Measurements from ENCODE around the gene BORCS6. TPM values are rescaled to one million over a fixed set of nuclear protein-coding genes. Genes with fewer than 3 reads are reported as not detected.

Gene BORCS6
- total RNA-seq, 1 experiment from 2014 or later: 6.4 TPM

GRCh38 chr17:8204761-8205555 is 15.0 kb upstream of the BORCS6 start:
- Histone ChIP-seq H3K9me3 (ENCODE audit: control insufficient read depth in 1 of 2, insufficient read depth in 1 of 2, low read depth in 1 of 2, low read length in 2 of 2) (no peaks in the 10 kb centered on the region), H3K79me2 (ENCODE audit: insufficient read depth, low read length) (peaks cover 43% of the 10 kb centered on the region), H2AFZ (ENCODE audit: low read depth, low read length, poor library complexity, severe bottlenecking) (no peak overlapping the region), H3K36me3 (ENCODE audit: control insufficient read depth in 1 of 2, insufficient read depth in 2 of 2, low read length in 2 of 2) (peaks cover 21 to 44% of the 10 kb centered on the region in 2 experiments), H3K27ac (ENCODE audit: low read depth, low read length) (peak overlapping the region; percentile 13; the same call in 1 of the 2 replicates), H3K27me3 (ENCODE audit: insufficient read depth, low read length) (no peaks in the 10 kb centered on the region), H3K9me2 (ENCODE audit: insufficient read depth) (no peaks in the 10 kb centered on the region), H4K20me1 (ENCODE audit: insufficient read depth) (peaks cover 3% of the 10 kb centered on the region; the same call in 1 of the 2 replicates), H3K4me1 (ENCODE audit: control insufficient read depth in 1 of 2, insufficient read depth in 2 of 2, low read length in 2 of 2) (peaks cover 7 to 26% of the 10 kb centered on the region in 2 experiments), H3K4me2 (ENCODE audit: low read length) (no peak overlapping the region), H3K9ac (ENCODE audit: low read length) (no peak overlapping the region), H3K4me3 (replicated peaks in 1 of 2; ENCODE audit: low read depth in 1 of 2, low read length in 2 of 2) (no peak overlapping the region)
- DNase-seq (ENCODE audit: low read depth, low spot score) (no peak), ATAC-seq (no peak)
- intact Hi-C loops (cut with micrococcal nuclease): no loop called here
- ChIA-PET POLR2A (interaction anchor here (1.4 kb wide), 1 partner anchor 13 kb away, joined by 3 read pairs; no protein-coding TSS in a partner anchor), CTCF (no interaction called here), RAD21 (ENCODE audit: low non-redundant PET in 1 of 2, low total read pairs in 2 of 2, uncharacterized antibody in 2 of 2, unreplicated experiment in 2 of 2) (no interaction called here)
- TF ChIP-seq POLR2AphosphoS5 (IDR thresholded peaks at IDR 0.05; ENCODE audit: low read depth, low read length) (peak; percentile 36; the same call in 1 of the 2 replicates), TCF7L2 (IDR thresholded peaks at IDR 0.05; ENCODE audit: borderline replicate concordance, extremely low read depth, insufficient read depth, insufficient read length) (no peak)
- no TSS peak for BruUV-seq (replicated peaks)

- Histone ChIP-seq H3K4me3 (replicated peaks in 1 of 2; ENCODE audit: low read depth in 1 of 2, low read length in 2 of 2) (peak overlapping the region; percentile 34 to 48), H3K9me2 (ENCODE audit: insufficient read depth) (no peaks in the 10 kb centered on the region), H3K36me3 (ENCODE audit: control insufficient read depth in 1 of 2, insufficient read depth in 2 of 2, low read length in 2 of 2) (no peaks in the 10 kb centered on the region), H3K9ac (ENCODE audit: low read length) (peak overlapping the region; percentile 52), H4K20me1 (ENCODE audit: insufficient read depth) (no peaks in the 10 kb centered on the region), H3K4me2 (ENCODE audit: low read length) (peak overlapping the region; percentile 75), H3K79me2 (ENCODE audit: insufficient read depth, low read length) (peaks cover 14% of the 10 kb centered on the region; the same call in 1 of the 2 replicates), H2AFZ (ENCODE audit: low read depth, low read length, poor library complexity, severe bottlenecking) (peak overlapping the region; percentile 42), H3K4me1 (ENCODE audit: control insufficient read depth in 1 of 2, insufficient read depth in 2 of 2, low read length in 2 of 2) (peaks cover 34 to 60% of the 10 kb centered on the region in 2 experiments), H3K9me3 (ENCODE audit: control insufficient read depth in 1 of 2, insufficient read depth in 1 of 2, low read depth in 1 of 2, low read length in 2 of 2) (no peaks in the 10 kb centered on the region), H3K27ac (ENCODE audit: low read depth, low read length) (peak overlapping the region; percentile 51), H3K27me3 (ENCODE audit: insufficient read depth, low read length) (no peaks in the 10 kb centered on the region)
- no peak for DNase-seq (ENCODE audit: low read depth, low spot score)
- RAD21 ChIA-PET (ENCODE audit: low non-redundant PET in 1 of 2, low total read pairs in 2 of 2, uncharacterized antibody in 2 of 2, unreplicated experiment in 2 of 2): no interaction called here
- peak; percentile 32 for ATAC-seq
- CTCF ChIA-PET: interaction anchor here (1.0 to 1.2 kb wide), 2 partner anchors 70 to 113 kb away, joined by 3 read pairs; no protein-coding TSS in a partner anchor
- intact Hi-C loops (cut with micrococcal nuclease): no loop called here
- POLR2A ChIA-PET: interaction anchor here (0.8 to 6.9 kb wide), 9 partner anchors 9 to 103 kb away, joined by 3 to 63 read pairs (median 4); partner anchors contain the start of genes AURKB, CTC1 and SLC25A35
- TSS peak; percentile 60 for BruUV-seq (replicated peaks)
- no peak for TF ChIP-seq ZBTB33 (IDR thresholded peaks at IDR 0.05; ENCODE audit: extremely low read depth, insufficient replicate concordance, low read length)
- TF ChIP-seq ATF3 (IDR thresholded peaks at IDR 0.05): no peak
- no peak for TF ChIP-seq TCF7L2 (IDR thresholded peaks at IDR 0.05; ENCODE audit: borderline replicate concordance, extremely low read depth, insufficient read depth, insufficient read length)
- TF ChIP-seq EGR1 (IDR thresholded peaks at IDR 0.05; ENCODE audit: low read depth): peak; percentile 76
- TF ChIP-seq REST (IDR thresholded peaks at IDR 0.05; ENCODE audit: low read depth): no peak
- no peak for TF ChIP-seq FOSL1 (IDR thresholded peaks at IDR 0.05; ENCODE audit: low read depth)
- TF ChIP-seq SIN3A (IDR thresholded peaks at IDR 0.05; ENCODE audit: low read depth): 0 out of 2 replicates have a peak, but pooled peaks have one; percentile 48
- peak; percentile 61 for TF ChIP-seq MAX (IDR thresholded peaks at IDR 0.05)
Observed at GRCh38 chr17:8192070-8192815, 2.3 kb upstream of the BORCS6 start.
